ENCODE data around the gene SLC25A20. TPM values are rescaled to one million over a fixed set of nuclear protein-coding genes. Genes with fewer than 3 reads are reported as not detected.
A peak's percentile ranks its signal among the peaks of the same experiment; 100 is the strongest.

SLC25A20 gene
- total RNA-seq, 1 donor from 2014 or later, result 17.4 TPM

DNA sequence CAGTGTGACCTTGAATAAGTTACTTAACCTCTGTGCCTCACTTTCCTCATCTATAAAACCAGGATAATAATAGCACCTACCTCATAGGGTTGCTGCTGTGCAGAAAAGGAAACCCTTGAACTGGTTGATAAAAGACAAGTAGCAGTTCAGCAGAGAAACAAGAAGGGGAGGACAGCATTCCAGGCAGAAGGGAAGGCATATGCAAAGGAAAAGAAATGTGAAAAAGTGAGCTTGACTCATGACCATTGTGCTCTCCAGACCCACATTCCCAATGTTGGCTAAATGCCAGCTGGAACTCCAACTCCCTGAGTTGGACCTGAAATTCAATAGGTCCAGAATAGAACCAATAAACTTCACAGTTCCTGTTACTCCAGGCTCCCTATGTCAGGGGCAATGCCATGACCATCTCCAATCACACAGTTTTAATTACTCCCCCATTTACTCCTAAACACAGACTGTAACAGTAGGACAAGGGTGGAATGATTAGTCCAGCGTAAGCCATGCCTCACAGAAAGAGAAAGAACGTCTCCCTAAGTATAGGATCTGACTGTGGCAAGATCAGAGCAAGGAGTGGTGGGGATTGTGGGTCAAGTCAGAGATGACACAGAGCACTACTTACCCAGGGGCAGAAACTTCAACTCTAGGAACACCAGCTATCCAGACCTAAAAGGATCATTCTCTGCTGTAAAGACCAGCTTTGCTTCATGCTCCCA, 77.9 kb downstream of the SLC25A20 start:
- H3K9me3 Mint-ChIP-seq, result no peaks in the 10 kb centered on the region
- peaks cover 4% of the 10 kb centered on the region for H3K4me1 Mint-ChIP-seq (ENCODE audit: low read depth)
- no peak overlapping the region for H3K4me3 Mint-ChIP-seq
- peaks cover 2% of the 10 kb centered on the region for H3K36me3 Mint-ChIP-seq (ENCODE audit: low read depth)
- DNase-seq (ENCODE audit: low spot score), result no peak
- no peaks in the 10 kb centered on the region for H3K27me3 Mint-ChIP-seq (ENCODE audit: insufficient read depth)
- intact Hi-C loops (cut with micrococcal nuclease), result no loop called here
- H3K27ac Mint-ChIP-seq, result no peak overlapping the region

GRCh38 chr3:48819234-48820221, 79.2 kb downstream of the SLC25A20 start:
- no peaks in the 10 kb centered on the region for H3K27me3 Mint-ChIP-seq (ENCODE audit: insufficient read depth)
- no peaks in the 10 kb centered on the region for H3K9me3 Mint-ChIP-seq
- H3K4me1 Mint-ChIP-seq (ENCODE audit: low read depth), result peaks cover 4% of the 10 kb centered on the region
- intact Hi-C loops (cut with micrococcal nuclease), result no loop called here
- peaks cover 2% of the 10 kb centered on the region for H3K36me3 Mint-ChIP-seq (ENCODE audit: low read depth)
- H3K27ac Mint-ChIP-seq, result no peak overlapping the region
- no peak for DNase-seq (ENCODE audit: low spot score)
- H3K4me3 Mint-ChIP-seq, result no peak overlapping the region

DNA sequence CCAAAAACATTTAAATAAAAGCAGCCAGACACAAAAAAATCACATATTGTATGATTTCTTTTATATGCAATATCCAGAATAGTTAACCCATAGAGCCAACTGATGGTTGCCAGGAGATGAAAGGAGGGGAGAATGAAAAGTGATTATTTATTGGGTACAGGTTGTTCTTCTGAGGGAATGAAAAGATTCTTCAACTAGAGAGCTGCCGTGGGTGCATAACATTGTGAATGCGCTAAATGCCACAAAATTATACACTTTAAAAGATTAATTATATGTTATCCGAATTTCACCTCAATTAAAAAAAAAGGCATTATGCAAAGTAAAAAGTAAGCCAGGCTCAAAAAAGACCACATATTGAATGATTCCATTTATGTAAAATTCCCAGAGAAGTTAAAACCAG, 87.2 kb downstream of the SLC25A20 start:
- DNase-seq (ENCODE audit: low spot score), result no peak
- Mint-ChIP-seq H3K4me1 (ENCODE audit: low read depth) (peaks cover 28% of the 10 kb centered on the region), H3K4me3 (no peak overlapping the region), H3K27me3 (ENCODE audit: insufficient read depth) (no peaks in the 10 kb centered on the region), H3K27ac (peak overlapping the region; percentile 69), H3K36me3 (ENCODE audit: low read depth) (peaks cover 4% of the 10 kb centered on the region), H3K9me3 (peaks cover 11% of the 10 kb centered on the region)
- intact Hi-C loops (cut with micrococcal nuclease), result no loop called here

Other genes starting within 250 kb of the SLC25A20 start
- 11.6 and 11.7 TPM in 2 replicates for gene CELSR3, start 236.0 kb downstream of the SLC25A20 start, total RNA-seq
- gene NCKIPSD, start 213.0 kb downstream of the SLC25A20 start, total RNA-seq, result 40.8 and 45.5 TPM in 2 replicates
- 59.9 and 61.0 TPM in 2 replicates for gene IP6K2, start 181.7 kb downstream of the SLC25A20 start, total RNA-seq
- 34.7 and 38.8 TPM in 2 replicates for gene PRKAR2A, start 51.0 kb downstream of the SLC25A20 start, total RNA-seq
- gene ARIH2, start 20.0 kb upstream of the SLC25A20 start, total RNA-seq, result 179 and 180 TPM in 2 replicates
- 34.5 and 36.8 TPM in 2 replicates for gene P4HTM, start 91.4 kb upstream of the SLC25A20 start, total RNA-seq
- gene WDR6, start 108.5 kb upstream of the SLC25A20 start, total RNA-seq, result 143 and 145 TPM in 2 replicates
- 35.7 and 37.4 TPM in 2 replicates for gene DALRD3, start 119.7 kb upstream of the SLC25A20 start, total RNA-seq
- gene NDUFAF3, start 123.2 kb upstream of the SLC25A20 start, total RNA-seq, result 126 and 129 TPM in 2 replicates
- gene IMPDH2, start 130.5 kb upstream of the SLC25A20 start, total RNA-seq, result 423 and 434 TPM in 2 replicates
- gene QRICH1, start 195.2 kb upstream of the SLC25A20 start, total RNA-seq, result 147 and 150 TPM in 2 replicates
- 185 and 200 TPM in 2 replicates for gene QARS1, start 205.9 kb upstream of the SLC25A20 start, total RNA-seq
- gene USP19, start 221.9 kb upstream of the SLC25A20 start, total RNA-seq, result 57.7 and 59.7 TPM in 2 replicates
- not detected in 2 replicates for gene LAMB2, start 234.2 kb upstream of the SLC25A20 start, total RNA-seq

Measured in activated T-helper 1 cell treated with anti-CD3 and anti-CD28 coated beads, Interleukin-12 subunit alpha, Interleukin-12 subunit beta, Interleukin-2, Interleukin-4 antibody, amounts not matched to agents 30 ng/mL and 10 ng/mL and 1 ng/mL, durations not matched to agents 14 hours and 24 hours and 36 hours (primary cell).